ENCODE results near the gene NSD2.

Gene NSD2

GRCh38 chr4:1882850-1883271, 11.7 kb downstream of the NSD2 start:
- TF ChIP-seq CTCF (conservative IDR thresholded peaks at IDR 0.05), result no peak
- H3K27ac ChIP-seq, result peak overlapping the region; percentile 40

- no peak overlapping the region for H3K27ac ChIP-seq
These were observed 12.4 kb downstream of the NSD2 start for GRCh38 chr4:1883583-1883982.

GRCh38 chr4:1885414-1885813, 14.2 kb downstream of the NSD2 start:
- H3K27ac ChIP-seq, result no peak overlapping the region
- no peak for TF ChIP-seq CTCF (conservative IDR thresholded peaks at IDR 0.05)

More at GRCh38 chr4:1883583-1883982, 12.4 kb downstream of the NSD2 start:
- TF ChIP-seq CTCF (conservative IDR thresholded peaks at IDR 0.05), result no peak

GRCh38 chr4:1887052-1887451, 15.9 kb downstream of the NSD2 start:
- H3K27ac ChIP-seq, result no peak overlapping the region

GRCh38 chr4:1890979-1891570, 19.9 kb downstream of the NSD2 start:
- no peak for TF ChIP-seq CTCF (conservative IDR thresholded peaks at IDR 0.05)
- H3K27ac ChIP-seq, result no peak overlapping the region

More at GRCh38 chr4:1887052-1887451, 15.9 kb downstream of the NSD2 start:
- TF ChIP-seq CTCF (conservative IDR thresholded peaks at IDR 0.05), result no peak

- peak overlapping the region; percentile 14 for H3K27ac ChIP-seq
- no peak for TF ChIP-seq CTCF (conservative IDR thresholded peaks at IDR 0.05)
These were observed 24.9 kb downstream of the NSD2 start for GRCh38 chr4:1895971-1896657.

- no peak for TF ChIP-seq CTCF (conservative IDR thresholded peaks at IDR 0.05)
- peak overlapping the region; percentile 87 for H3K27ac ChIP-seq
These were observed 25.4 kb downstream of the NSD2 start for GRCh38 chr4:1896658-1896991.

Measured in VCaP (cell line).